Hepatic stellate cell (primary cell): ENCODE data around the gene MEG3.
"Not testable (repeated sequence)": the region's sequence is repeated elsewhere in the genome, so short reads cannot be mapped to it uniquely, and the experiment has no call there.

ENCODE experiments used
- DNase-seq: peaks from one replicate; pipeline ENCODE4 v3.0.0; 2011; ENCODE audit warnings: low spot score

Gene MEG3

DNA sequence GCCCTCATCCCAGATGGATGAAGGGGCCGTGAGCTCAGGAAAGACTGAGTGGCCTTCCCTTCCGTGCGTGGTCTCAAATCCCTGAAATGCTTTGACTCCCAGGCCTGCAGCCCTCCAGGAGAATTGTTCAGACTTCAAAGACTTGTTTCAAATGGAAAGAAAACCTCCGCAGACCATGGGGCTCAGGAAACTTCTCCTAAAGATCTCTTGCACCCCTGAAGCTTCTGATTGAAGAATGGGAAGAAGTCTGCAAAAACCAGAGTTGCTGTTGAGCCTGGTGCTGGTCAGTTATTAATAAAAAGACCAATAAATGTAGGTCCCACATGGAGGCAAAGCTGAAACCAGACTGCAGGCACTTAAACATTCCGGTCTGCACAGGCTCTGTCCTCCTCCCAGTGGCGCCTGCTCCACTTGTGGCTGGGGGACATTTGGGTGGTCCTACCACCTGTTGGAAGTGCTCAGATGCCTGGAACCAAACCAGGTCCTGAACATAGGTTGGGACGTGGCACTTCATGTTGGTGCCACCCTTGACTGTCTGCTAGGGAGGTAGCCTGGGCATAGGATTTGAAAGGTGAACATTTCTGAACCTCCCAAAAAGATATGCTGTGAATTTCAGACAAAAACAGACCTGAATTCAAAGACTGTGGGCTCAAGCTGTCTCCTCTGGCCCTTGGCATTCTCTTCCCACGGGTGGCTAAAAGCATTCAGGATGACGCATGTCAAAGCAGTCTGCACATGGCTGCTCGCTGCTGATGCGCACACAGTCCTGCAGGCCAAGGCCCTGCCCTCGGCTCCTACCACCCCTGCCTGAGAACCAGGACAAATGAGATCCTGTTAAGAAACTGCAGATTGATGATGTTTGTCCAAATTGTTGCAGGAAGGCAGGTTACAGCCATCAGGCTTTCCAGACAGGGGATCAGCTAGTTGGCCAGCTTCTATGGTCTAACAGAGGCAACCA is 36.2 kb upstream of the MEG3 start:
- DNase-seq = no peak

DNA sequence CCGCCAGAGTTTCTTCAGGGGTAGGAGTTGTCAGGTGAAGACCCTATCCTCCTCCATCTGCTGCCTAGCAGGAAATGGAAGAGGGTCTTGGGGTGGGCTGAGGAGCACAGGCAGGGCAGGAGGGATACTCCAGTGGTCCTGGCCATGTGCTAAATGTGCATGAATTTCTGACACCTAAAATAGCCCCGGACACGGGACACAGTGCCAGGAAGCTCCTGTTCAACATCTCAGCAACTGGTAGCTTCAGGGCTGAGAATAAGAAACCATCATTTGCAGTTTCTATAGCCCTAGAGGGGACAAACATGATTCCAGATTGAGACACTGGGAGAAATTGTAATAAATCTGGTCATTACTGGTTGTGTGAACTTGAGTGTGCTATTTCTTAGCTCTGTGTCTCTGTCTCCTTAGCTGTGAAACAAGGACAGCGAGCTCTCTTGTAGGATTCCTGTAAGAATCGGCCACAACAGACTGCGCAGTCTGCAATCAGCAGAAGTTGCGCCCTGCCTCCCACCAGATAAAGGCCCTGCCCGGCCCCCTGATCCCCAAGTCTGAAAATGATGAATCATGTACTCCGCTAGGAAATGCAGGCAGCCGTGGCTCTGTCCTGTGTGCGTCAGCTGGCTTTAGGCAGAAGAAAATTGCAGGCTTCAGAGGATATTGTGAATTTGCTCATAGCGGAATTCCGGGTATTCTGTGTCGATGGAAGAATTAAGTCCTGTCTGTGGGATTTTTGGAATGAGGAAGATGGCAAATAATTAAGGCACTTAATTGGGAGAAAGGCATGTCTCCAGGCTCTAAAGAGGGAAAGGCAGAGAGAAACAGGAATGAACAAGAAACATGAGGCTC is 35.2 kb upstream of the MEG3 start:
- no peak for DNase-seq

DNA sequence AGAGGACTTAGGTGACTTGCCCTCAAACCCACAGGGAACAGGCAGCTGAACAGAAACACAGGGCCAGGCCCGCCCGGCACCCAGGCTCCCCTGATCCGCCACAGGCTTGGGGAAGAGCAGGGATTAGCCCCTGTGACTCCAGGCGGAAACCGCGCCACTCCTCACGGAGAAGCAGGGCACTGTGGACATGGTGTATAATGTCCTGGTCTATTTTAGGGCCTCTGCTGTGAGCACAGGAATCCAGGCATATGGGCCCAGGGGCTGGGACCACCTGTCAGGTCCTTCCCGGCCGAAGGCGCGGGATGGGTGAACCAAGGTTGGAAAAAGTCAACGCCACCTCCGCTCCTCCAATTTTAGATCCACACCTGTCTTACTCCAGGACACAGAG is 34.6 kb upstream of the MEG3 start:
- no peak for DNase-seq

DNA sequence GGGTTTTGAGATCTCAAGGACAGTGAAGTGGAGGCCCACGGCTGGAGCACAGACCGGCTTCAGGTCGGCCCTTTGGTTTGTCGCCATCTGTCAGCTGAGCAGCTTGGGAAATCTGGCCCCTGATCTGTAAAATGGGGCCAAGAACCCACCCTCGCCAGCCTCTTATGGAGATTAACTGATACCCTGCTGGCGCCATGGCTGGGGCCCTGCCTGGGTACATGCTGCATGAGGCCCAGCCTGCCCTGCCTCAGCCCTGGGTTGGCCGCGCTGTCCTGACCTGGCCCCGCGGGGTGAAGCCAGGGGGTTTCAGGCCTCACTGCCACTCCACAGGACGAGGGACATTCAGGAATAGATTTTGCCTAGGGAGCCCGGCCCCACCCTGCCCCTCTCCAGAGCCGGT is 33.9 kb upstream of the MEG3 start:
- DNase-seq = no peak

DNA sequence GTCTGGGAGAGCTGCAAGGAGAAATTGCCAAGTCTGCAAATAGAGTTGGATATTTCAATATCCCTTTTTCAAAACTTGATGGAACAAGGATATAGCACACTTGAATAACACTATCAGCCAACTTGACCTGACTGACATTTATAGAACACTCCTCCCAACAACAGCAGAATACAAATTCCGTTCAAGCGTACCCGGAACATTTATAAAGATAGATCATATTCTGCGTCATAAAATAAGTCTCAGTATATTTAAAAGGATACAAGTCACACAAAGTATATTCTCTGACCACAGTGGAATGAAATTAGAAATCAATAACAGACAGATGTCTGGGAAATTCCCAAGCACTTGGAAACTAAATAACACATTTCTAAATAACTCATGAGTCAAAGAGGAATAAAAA is 29.0 kb upstream of the MEG3 start:
- no peak for DNase-seq

DNA sequence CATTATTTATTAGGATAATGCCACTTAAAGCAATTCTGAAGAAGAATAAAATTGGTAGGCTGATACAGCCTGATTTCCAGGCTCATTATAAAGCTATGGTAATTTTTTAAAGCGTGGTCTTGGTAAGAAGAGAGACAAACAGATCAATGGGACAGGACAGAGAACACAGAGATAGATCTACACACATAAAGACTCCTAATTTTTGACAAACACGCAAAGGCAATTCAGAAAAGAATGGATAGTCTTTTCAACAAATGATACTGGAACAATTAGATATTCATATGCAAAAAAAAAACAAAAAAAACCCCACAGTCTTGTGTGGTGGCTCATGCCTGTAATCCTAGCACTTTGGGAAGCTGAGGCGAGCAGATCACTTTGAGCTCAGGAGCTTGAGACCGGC is 25.9 kb upstream of the MEG3 start:
- DNase-seq = no peak

DNA sequence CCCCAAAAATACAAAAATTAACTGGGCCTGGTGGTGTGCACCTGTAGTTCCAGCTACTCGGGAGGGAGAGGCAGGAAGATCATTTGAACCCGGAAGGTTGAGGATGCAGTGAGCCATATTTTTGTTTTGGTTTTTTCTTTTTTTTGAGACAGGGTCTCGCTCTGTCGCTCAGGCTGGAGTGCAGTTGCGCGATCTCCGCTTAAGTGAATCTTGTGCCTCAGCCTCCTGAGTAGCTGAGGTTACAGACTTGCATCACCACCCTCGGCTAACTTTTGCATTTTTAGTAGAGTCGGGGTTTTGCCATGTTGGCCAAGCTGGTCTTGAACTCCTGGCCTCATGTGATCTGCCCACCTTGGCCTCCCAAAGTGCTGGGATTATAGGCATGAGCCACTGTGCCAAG is 24.5 kb upstream of the MEG3 start:
- not testable (repeated sequence) for DNase-seq

DNA sequence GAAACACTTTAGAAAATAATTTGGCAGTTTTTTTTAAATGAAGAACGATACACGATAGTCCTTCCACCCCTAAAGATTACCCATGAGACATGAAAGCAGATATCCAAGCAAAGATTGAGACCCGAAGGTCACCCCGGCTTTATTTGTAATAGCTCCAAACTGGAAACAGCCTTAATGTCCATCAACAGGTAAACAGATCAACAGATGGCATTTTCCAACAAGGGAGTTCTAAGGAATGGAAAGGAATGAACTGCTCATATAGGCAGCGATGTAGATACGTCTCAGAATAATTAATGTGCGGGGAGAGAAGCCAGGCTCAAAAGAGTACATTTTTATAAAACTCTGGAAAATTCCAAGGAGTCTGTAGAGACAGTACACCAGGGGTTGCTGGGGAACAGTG is 23.7 kb upstream of the MEG3 start:
- no peak for DNase-seq

DNA sequence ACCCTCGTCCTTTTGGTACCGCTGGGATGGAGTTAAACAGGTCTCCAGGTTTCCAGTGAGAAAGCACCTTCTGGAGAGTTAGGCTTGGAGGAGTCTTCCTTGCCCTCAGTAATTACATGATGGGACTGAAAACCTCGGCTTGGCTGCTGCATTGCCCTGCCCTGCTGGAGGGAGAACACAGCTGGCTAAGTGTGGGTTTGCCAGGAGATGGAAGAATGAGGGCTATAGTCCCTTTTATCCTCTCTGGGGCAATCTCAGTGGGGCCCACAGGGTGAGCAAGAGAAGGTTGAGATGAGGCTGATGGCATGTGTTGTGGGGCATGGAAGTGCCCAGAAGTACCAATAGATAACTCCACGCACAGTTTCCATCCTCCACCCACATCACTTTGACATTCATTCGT is 23.2 kb upstream of the MEG3 start:
- no peak for DNase-seq

DNA sequence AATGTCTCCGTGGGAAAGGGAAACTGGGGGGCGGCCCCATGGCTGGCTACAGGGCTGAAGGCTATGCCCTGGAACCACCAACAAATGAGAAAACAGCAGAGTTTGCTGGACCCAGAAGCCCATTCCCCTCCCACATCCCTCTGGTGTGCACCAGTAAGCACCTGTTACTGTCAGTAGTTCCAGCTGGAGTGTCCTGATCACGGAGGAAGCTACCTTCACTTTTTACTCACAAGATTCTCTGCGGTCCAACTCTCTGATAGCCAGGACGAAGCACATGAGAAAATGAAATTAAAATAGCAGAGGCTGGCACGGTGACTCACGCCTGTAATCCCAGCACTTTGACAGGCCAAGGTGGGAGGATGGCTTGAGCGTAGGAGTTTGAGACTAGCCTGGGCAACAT is 22.7 kb upstream of the MEG3 start:
- no peak for DNase-seq

DNA sequence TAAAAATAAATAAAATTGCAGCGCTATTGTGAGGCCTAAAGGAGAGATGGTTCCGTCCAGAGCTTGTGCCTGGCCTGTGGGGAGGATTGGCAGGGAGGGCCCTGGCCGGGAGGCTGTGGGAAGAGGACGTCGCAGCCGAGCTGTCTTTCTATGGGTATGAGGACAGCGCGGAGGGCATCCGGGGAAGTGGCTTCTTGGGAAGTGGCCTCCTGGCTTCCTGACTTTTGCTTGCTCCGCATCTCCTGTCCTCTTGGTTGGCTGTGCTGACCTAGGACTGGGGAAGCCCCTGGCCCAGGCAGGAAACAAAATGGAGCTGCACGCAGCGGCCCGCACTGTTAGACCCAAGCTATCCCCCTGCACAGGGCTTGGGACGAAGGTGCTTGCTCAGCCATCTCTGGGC is 22.2 kb upstream of the MEG3 start:
- no peak for DNase-seq

DNA sequence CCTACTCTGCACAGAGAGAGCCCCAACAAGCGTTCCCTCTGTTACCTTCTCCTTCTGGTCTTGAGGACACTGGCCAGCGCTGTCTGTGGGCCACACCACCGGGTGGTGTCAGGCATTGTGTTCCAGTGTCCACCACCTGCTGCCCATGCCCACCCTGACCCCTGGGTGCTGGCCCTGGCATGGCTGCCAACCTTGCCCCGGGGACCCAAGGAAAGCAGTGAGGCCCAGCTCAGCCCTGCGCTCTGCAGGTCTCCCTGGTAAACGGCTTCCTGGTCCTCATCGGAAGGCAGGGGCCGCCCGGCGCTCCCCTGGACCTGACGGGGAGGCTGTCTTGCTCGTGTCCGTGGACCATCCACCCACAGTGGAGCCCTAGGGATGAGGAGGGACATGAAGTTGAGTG is 21.8 kb upstream of the MEG3 start:
- no peak for DNase-seq

DNA sequence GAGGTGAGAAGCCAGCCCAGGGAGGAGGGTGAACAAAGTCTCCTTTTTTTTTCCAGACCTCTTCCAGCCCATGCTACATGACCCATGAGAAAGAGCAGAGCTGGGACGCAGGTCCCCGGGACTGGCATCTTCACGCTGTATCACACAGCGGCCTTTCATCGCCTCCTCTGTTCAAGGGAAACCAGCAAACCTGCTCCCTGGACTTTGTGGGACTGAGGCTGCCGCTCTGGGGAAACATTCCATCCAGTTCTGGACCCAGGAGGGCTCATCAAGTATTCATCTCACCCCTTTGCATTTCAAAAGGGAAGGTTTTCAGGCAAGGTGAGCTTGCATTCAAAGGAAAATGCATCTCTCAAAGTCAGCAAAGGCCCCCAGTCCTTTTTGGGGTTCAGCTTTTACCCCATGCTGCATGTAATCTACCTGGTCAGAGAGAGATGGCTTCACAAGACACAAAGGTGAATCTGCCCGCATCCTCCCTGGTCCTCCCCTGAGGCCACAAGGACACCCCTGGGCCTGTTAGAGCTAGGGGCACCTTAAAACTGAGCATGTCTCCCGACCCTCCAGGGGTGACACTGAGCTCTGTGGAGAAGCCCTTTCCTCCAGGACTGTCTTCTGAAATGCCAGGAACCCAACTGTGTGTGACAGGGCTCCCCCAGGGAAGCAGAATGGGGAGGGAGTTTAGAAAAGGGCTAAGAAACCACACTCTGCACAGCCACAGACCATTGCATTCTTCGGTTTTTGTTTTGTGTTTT is 21.2 kb upstream of the MEG3 start:
- no peak for DNase-seq

DNA sequence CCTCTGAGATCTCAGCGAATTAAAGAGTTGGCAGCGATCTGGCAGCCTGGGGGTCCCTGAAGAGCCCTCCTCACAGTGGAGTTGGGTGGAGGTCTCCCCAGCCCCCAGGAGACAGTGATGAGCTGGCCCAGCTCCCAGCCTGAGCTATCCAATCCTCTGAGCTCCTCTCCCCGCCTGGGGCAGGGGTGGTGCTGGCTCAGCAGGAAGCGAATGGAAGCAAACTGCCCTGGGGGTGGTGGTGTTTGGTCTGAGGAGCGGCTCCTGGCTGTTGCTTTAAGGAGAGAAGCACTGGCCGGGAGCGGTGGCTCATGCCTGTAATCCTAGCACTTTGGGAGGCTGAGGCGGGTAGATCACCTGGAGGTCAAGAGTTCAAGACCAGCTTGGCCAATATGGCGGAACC is 19.5 kb upstream of the MEG3 start:
- DNase-seq = no peak

DNA sequence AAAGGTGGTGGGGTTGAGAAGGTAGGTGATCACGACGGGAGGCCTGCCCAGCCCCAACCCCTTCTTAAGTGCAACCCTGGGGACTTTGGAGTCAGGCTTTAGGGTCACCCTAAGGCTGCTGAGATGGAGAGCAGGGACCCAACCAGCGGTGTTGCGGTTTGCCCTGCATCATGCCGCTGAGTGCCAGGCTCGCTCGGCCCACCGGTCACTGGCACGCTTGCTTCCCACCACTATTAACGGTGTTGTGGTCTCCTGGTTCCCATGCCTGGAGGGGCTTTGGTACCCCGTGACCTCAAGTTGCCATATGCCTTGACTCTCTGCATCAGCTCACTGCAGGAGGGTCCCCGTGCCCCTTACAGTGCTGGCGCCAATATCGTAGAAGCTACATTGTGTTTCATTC is 18.4 kb upstream of the MEG3 start:
- no peak for DNase-seq

DNA sequence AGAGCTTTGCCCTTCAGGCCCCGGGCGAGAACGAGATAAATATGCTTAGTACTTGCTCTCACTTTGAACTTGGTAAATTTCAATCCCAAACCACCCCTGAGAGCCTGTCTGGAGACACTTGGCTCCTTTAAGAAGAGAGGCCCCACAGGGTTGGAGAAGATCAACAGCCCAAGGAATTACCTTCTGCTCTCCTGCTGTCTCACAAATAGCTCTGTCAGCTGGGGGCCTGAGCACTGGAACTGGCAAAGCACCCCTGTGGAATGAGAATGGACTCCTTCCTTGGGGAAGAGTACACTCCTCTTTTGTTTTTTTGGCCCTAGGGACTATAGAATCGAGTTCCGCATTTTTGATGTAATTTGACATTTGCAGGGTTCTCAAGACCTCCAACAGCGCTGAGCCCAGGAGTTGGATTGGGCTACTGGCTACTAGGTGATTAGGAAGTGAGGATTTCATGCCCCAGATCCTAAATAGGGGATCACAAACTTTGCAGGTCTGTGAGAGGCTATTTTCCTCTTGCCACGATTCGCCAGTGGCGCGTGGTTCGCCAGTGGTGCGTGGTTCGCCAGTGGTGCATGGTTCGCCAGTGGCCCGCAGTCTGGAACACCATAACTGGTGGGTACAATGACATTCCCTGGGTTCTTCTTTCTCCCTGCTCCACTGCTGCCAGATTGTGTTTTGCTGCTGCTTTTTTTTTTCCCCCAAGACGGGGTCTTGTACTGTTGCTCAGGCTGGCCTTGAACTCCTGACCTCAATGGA is 17.8 kb upstream of the MEG3 start:
- no peak for DNase-seq

DNA sequence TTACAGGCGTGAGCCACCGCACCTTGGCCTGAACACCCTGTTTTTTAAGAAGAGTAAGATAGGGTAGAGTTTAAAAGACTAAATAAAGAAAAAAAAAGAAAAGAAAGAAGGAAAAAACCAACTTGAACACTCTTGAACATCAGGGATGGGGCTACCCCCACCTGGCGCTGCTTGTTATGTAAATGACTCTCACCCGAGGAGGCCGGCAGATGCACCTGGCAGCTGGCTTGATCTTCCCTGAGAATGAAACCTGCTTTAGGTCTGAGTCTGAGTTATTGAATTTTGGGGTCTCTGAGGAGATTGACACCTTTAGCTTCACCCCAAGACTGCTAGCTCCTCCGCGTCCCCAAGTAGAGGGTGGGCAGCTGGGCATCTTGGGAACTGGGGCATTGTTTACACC is 15.5 kb upstream of the MEG3 start:
- no peak for DNase-seq

DNA sequence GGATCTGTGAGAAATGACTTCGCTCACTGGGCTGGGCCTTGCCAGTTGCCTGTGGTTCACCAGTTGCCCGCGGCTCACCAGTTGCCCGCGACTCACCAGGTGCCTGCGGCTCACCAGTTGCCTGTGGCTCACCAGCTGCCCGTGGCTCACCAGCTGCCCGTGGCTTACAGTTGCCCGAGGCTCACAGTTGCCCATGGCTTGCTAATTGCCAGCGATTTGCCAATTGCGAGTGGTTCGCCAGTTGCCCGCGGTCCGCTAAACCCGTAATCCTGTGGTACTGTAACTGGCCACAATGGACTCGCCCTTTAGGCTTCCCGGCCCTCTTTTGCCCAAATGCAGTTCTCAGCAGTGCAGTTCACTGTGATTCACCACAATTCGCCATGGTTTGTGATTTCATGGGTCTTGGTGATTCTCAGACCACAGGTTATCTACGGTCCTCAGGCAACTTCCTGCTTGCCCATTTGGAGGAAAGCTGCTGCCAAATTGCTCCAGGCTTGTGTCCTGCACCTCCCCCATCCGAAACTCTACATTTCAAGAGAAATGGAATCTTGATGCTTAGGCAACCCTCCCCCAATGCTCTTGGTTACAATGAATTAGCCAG is 15.0 kb upstream of the MEG3 start:
- no peak for DNase-seq

DNA sequence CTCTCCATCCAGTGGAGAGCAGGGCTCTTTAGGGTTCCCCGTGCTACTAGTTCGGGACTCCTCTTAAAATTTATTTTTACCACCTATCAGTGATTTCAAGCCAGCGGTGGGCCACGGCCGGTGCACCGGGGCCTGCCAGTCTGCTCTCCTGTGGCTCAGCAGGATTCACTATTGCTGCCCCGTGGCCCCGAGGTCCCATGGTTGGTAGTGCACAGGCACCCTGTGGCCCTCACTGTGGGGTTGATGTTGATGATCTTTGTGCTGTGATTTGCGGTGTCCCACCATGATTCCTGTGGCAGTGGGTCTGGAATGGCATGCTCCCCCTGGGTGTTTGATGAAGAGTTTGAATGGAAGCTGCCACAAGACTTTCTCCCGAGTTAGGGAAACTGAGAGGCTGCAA is 12.6 kb upstream of the MEG3 start:
- DNase-seq = no peak

DNA sequence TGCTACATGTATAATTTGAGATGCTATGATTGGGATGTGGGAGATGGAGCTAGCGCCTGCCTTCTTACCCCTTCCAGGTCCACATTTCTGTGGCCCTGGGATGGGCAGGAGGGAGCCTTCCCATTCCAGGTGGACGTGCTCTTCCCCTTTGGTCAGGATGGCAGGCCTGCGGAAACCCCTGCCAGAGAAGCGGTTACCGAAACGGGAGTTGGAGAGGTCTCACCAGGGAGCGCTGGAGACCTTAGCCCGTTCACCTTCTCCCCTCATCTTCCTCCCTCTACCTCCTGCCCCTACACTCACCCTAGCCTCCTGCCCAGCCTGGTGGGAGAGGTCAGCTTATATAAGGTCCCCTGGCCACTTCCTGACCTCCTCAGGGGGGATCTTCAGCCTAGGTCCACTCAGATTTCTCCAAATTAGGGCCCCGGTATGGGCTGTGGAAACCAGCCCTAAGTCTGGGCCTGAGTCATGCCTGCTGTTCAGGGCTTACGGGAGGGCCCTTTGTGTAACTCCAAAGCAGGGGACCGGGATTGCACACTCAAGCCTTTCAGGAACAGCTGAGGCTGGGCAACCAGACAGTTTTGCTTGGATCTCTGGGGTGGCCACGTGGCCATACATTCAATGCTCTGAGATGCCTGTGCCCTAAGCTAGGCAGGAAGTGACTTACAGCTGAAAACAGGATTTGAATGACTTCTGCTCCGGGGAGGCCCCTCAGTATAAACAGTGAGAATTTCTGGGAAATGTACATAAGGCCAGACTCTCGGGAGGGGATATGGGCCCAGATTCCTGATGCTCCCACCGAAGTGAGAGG is 10.2 kb upstream of the MEG3 start:
- no peak for DNase-seq
